HCT116 (cell line): ENCODE data around the gene KCNK1. TPM values are rescaled to one million over a fixed set of nuclear protein-coding genes. Genes with fewer than 3 reads are reported as not detected.

Source experiments
- ATAC-seq: fragments of 200-7000 bp; cut with Tn5 transposase; 2 replicates; pipeline ENCODE4 v1.9.1; 2020; ENCODE audit warnings: mild to moderate bottlenecking, moderate library complexity
- BruUV-seq: library from RNA; stranded (reverse); fragments of 400-500 nt; replicated peaks from 2 replicates; lab custom pipeline; 2021; lab: Mats Ljungman, UMichigan
- CTCF ChIA-PET: fragments of 300-600 bp; sonication (Branson Sonifier 250); formaldehyde crosslinking; loops from one replicate; lab custom pipeline; 2021; ENCODE audit warnings: antibody characterized with exemption; lab: Charles Lee
- POLR2A ChIA-PET: fragments of 300-600, 350-600 bp; sonication (Branson Sonifier 250); formaldehyde crosslinking; loops from one replicate; lab custom pipeline; 2021; ENCODE audit warnings: antibody characterized with exemption; lab: Charles Lee
- RAD21 ChIA-PET, 2 experiments: fragments of 300-600 bp; sonication (Branson Sonifier 250); formaldehyde crosslinking; loops; one replicate each; lab custom pipeline; 2023; ENCODE audit warnings: low total read pairs in 2 of 2; ENCODE audit not compliant: uncharacterized antibody in 2 of 2, unreplicated experiment in 2 of 2, low non-redundant PET in 1 of 2; lab: Charles Lee
- DNase-seq: peaks from one replicate; pipeline ENCODE4 v3.0.0-alpha.2; 2010; ENCODE audit warnings: low read depth, low spot score
- H2AFZ ChIP-seq: fragments of 200-600 bp; shearing (Covaris generic), sonication (generic); 2 replicates; pipeline ENCODE4 v1.6.1; 2017; ENCODE audit warnings: low read depth, mixed run types, mixed read lengths, antibody characterized with exemption, low read length; ENCODE audit not compliant: poor library complexity, severe bottlenecking
- H3K27ac ChIP-seq: 2 replicates; pipeline ENCODE4 v1.5.1; 2012; ENCODE audit warnings: low read depth, low read length
- H3K27me3 ChIP-seq: fragments of 200-600 bp; sonication (generic); 2 replicates; pipeline ENCODE4 v1.6.1; 2016; ENCODE audit warnings: mixed run types, low read length, mixed read lengths; ENCODE audit not compliant: insufficient read depth
- H3K36me3 ChIP-seq, 2 experiments: fragments of 200-500 bp in 1 of 2; fragments of 200-600 bp in 1 of 2; sonication (Bioruptor generic) in 1 of 2; sonication (generic) in 1 of 2; 2 replicates each; pipeline versions ENCODE4 v1.5.1 to v1.6.1; 2014 to 2016; ENCODE audit warnings: low read length in 2 of 2, inconsistent platforms in 1 of 2, mixed read lengths in 1 of 2, mixed run types in 1 of 2; ENCODE audit not compliant: insufficient read depth in 2 of 2, control insufficient read depth in 1 of 2
- H3K4me1 ChIP-seq, 2 experiments: fragments of 200-600 bp in 1 of 2; sonication (generic) in 1 of 2; 2 replicates each; pipeline versions ENCODE4 v1.5.1 to v1.6.1; 2012 to 2017; ENCODE audit warnings: low read length in 2 of 2, inconsistent platforms in 1 of 2, mild to moderate bottlenecking in 1 of 2, mixed read lengths in 1 of 2, mixed run types in 1 of 2, moderate library complexity in 1 of 2; ENCODE audit not compliant: insufficient read depth in 2 of 2, control insufficient read depth in 1 of 2
- H3K4me2 ChIP-seq: fragments of 200-600 bp; sonication (generic); 2 replicates; pipeline ENCODE4 v1.6.1; 2017; ENCODE audit warnings: mixed run types, low read length, mixed read lengths
- H3K4me3 ChIP-seq, 2 experiments: fragments of 200-600 bp in 1 of 2; sonication (generic) in 1 of 2; replicated peaks in 1 of 2; 2 replicates each; pipeline ENCODE4 v1.5.1; 2011 to 2016; ENCODE audit warnings: low read length in 2 of 2, control low read depth in 1 of 2, low read depth in 1 of 2, mild to moderate bottlenecking in 1 of 2, mixed read lengths in 1 of 2, mixed run types in 1 of 2
- H3K79me2 ChIP-seq: fragments of 200-600 bp; sonication (generic); 2 replicates; pipeline ENCODE4 v1.6.1; 2017; ENCODE audit warnings: mild to moderate bottlenecking, mixed run types, low read length, moderate library complexity, mixed read lengths; ENCODE audit not compliant: insufficient read depth
- H3K9ac ChIP-seq: fragments of 200-600 bp; sonication (generic); 2 replicates; pipeline ENCODE4 v1.6.1; 2016; ENCODE audit warnings: low read length, mixed read lengths
- H3K9me2 ChIP-seq: fragments of 200-600 bp; sonication (generic), shearing (Covaris generic); 2 replicates; pipeline ENCODE4 v1.6.1; 2017; ENCODE audit warnings: mixed run types, mild to moderate bottlenecking, moderate library complexity; ENCODE audit not compliant: insufficient read depth
- H3K9me3 ChIP-seq, 2 experiments: fragments of 200-500 bp in 1 of 2; fragments of 200-600 bp in 1 of 2; sonication (Bioruptor generic) in 1 of 2; sonication (generic) in 1 of 2; 2 replicates each; pipeline ENCODE4 v1.6.1; 2014 to 2017; ENCODE audit warnings: low read length in 2 of 2, mixed read lengths in 2 of 2, inconsistent platforms in 1 of 2, low read depth in 1 of 2, mild to moderate bottlenecking in 1 of 2, mixed run types in 1 of 2, moderate library complexity in 1 of 2; ENCODE audit not compliant: control insufficient read depth in 1 of 2, insufficient read depth in 1 of 2
- H4K20me1 ChIP-seq: fragments of 200-600 bp; sonication (generic), shearing (Covaris generic); 2 replicates; pipeline ENCODE4 v1.6.1; 2017; ENCODE audit warnings: mixed run types, mild to moderate bottlenecking, moderate library complexity; ENCODE audit not compliant: insufficient read depth
- CBX3 ChIP-seq: IDR thresholded peaks from 2 replicates; pipeline ENCODE4 v1.6.1; 2012; ENCODE audit warnings: low read depth
- CEBPB ChIP-seq: IDR thresholded peaks from 2 replicates; pipeline ENCODE4 v1.6.1; 2012; ENCODE audit warnings: low read depth
- ELF1 ChIP-seq: IDR thresholded peaks from 2 replicates; pipeline ENCODE4 v1.6.1; 2012; ENCODE audit warnings: low read depth, borderline replicate concordance
- EZH2 ChIP-seq: fragments of 200-600 bp; sonication (generic); IDR thresholded peaks from 2 replicates; pipeline ENCODE4 v1.6.1; 2017; ENCODE audit warnings: antibody characterized with exemption, mixed run types
- EZH2phosphoT487 ChIP-seq: fragments of 200-600 bp; IDR thresholded peaks from 2 replicates; pipeline ENCODE4 v1.6.1; 2018; ENCODE audit warnings: antibody characterized with exemption, borderline replicate concordance
- JUND ChIP-seq: IDR thresholded peaks from 2 replicates; pipeline ENCODE4 v1.6.1; 2012
- MAX ChIP-seq: IDR thresholded peaks from 2 replicates; pipeline ENCODE4 v1.6.1; 2012
- POLR2AphosphoS5 ChIP-seq: IDR thresholded peaks from 2 replicates; pipeline ENCODE4 v1.6.1; 2011; ENCODE audit warnings: mild to moderate bottlenecking, low read depth, low read length, moderate library complexity
- RAD21 ChIP-seq: IDR thresholded peaks from 2 replicates; pipeline ENCODE4 v1.6.1; 2012; ENCODE audit warnings: low read depth, mild to moderate bottlenecking
- SP1 ChIP-seq: IDR thresholded peaks from 2 replicates; pipeline ENCODE4 v1.6.1; 2012; ENCODE audit warnings: low read depth
- TCF7L2 ChIP-seq: IDR thresholded peaks from 2 replicates; pipeline ENCODE4 v1.7.0; 2011; ENCODE audit warnings: borderline replicate concordance, inconsistent platforms; ENCODE audit not compliant: insufficient read depth, insufficient read length; ENCODE audit errors: extremely low read depth
- ZFX ChIP-seq: fragments of 450-650 bp; IDR thresholded peaks from 2 replicates; pipeline ENCODE4 v1.6.1; 2017
- ZNF274 ChIP-seq: fragments of 200-500 bp; sonication (Bioruptor generic); IDR thresholded peaks from 2 replicates; pipeline ENCODE4 v1.6.1; 2014; ENCODE audit warnings: mild to moderate bottlenecking, low read depth, low read length, inconsistent platforms
- intact Hi-C: fragments of 100-400 bp; cut with micrococcal nuclease; formaldehyde crosslinking; loops from 2 replicates; pipeline ENCODE4 v1.10.0; 2022
- total RNA-seq: library from RNA; stranded (reverse); gene quantifications from one replicate; pipeline ENCODE4 v1.2.1, GENCODE V29; 2021; ENCODE audit not compliant: unreplicated experiment
- TF ChIP-seq, protein P1 (sequence below): IDR thresholded peaks from 2 replicates; pipeline ENCODE4 v1.6.1; 2012; ENCODE audit warnings: low read depth

The KCNK1 gene
- total RNA-seq, 1 experiment from 2014 or later, result 28.4 TPM

DNA sequence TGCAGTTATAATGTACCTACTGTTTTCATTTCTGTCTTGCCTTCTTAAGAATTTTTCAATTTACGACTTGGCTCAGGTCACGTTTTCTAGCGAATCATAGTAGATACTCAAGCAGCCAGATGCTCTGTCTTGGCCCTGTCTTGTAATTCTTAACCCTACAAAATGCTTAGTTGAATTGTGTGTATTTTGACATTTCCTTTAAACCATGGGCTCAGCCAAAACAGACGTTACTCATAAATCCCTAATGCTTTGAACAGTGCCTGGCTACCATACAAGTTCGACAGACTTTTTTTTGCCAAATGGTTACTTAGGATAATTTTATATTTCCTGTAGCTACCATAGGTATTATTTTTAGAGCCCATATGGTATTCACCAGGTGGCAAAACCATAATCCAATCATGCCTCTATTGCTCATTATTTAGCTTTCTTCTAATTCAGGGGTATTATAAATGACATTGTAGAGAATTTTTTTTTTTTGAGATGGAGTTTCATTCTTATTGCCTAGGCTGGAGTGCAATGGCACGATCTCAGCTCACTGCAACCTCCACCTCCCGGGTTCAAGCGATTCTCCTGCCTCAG is 54.3 kb downstream of the KCNK1 start:
- DNase-seq (no peak), ATAC-seq (no peak)
- RAD21 ChIA-PET, result no interaction called here
- Histone ChIP-seq H3K79me2 (peaks cover 9% of the 10 kb centered on the region; the same call in 1 of the 2 replicates), H3K4me2 (peak overlapping the region; percentile 31), H3K9me3 (no peaks in the 10 kb centered on the region), H3K36me3 (0 out of 4 replicates have a peak, but pooled peaks cover 0 to 5% of the 10 kb centered on the region in 2 experiments), H3K27me3 (no peaks in the 10 kb centered on the region), H3K4me1 (peaks cover 6 to 26% of the 10 kb centered on the region in 2 experiments; a peak in 3 of 4 replicates), H3K9ac (no peak overlapping the region), H4K20me1 (no peaks in the 10 kb centered on the region), H2AFZ (no peak overlapping the region), H3K9me2 (no peaks in the 10 kb centered on the region), H3K27ac (no peak overlapping the region), H3K4me3 (no peak overlapping the region)
- CTCF ChIA-PET, result no interaction called here
- no TSS peak for BruUV-seq
- POLR2A ChIA-PET, result no interaction called here
- TF ChIP-seq TCF7L2 (no peak), SP1 (no peak)
- TF ChIP-seq, protein P1, sequence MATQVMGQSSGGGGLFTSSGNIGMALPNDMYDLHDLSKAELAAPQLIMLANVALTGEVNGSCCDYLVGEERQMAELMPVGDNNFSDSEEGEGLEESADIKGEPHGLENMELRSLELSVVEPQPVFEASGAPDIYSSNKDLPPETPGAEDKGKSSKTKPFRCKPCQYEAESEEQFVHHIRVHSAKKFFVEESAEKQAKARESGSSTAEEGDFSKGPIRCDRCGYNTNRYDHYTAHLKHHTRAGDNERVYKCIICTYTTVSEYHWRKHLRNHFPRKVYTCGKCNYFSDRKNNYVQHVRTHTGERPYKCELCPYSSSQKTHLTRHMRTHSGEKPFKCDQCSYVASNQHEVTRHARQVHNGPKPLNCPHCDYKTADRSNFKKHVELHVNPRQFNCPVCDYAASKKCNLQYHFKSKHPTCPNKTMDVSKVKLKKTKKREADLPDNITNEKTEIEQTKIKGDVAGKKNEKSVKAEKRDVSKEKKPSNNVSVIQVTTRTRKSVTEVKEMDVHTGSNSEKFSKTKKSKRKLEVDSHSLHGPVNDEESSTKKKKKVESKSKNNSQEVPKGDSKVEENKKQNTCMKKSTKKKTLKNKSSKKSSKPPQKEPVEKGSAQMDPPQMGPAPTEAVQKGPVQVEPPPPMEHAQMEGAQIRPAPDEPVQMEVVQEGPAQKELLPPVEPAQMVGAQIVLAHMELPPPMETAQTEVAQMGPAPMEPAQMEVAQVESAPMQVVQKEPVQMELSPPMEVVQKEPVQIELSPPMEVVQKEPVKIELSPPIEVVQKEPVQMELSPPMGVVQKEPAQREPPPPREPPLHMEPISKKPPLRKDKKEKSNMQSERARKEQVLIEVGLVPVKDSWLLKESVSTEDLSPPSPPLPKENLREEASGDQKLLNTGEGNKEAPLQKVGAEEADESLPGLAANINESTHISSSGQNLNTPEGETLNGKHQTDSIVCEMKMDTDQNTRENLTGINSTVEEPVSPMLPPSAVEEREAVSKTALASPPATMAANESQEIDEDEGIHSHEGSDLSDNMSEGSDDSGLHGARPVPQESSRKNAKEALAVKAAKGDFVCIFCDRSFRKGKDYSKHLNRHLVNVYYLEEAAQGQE, result no peak
- intact Hi-C loops, result no loop called here

DNA sequence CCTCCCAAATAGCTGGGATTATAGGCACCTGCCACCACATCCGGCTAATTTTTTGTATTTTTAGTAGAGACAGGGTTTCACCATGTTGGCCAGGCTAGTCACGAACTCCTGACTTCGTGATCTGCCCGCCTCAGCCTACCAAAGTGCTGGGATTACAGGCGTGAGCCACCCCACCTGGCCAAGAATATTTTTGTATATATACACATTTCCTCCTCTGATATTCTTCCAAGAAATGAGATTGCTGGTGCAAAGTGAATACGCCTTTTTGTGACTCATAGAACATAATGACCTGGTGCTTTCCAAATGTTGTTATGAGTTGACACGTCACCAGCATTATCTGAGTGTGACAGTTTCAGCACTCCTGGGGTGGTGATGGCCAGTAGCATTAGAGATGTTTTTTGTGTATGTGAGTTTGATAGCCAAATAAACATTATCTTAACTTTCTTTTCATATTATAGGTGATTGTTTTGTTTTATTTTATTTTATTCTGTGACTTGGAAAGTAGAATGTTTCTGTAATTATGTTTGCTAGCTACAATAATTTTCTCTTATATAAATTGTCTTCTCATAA is 54.9 kb downstream of the KCNK1 start:
- no TSS peak for BruUV-seq
- RAD21 ChIA-PET, result no interaction called here
- peak; percentile 80 for TF ChIP-seq CEBPB
- TF ChIP-seq SP1, result peak; percentile 82
- TF ChIP-seq ELF1, result no peak
- TF ChIP-seq POLR2AphosphoS5, result no peak; the same call in 1 of the 2 replicates
- no peak for TF ChIP-seq EZH2
- TF ChIP-seq CBX3, result peak; percentile 88
- peak; percentile 62 for TF ChIP-seq MAX
- TF ChIP-seq JUND, result peak; percentile 89
- peak; percentile 36 for TF ChIP-seq RAD21
- TF ChIP-seq ZNF274, result no peak
- TF ChIP-seq EZH2phosphoT487, result no peak
- TF ChIP-seq ZFX, result no peak
- no peak for TF ChIP-seq TCF7L2

More for the DNA sequence above, 54.9 kb downstream of the KCNK1 start:
- CTCF ChIA-PET, result no interaction called here
- Histone ChIP-seq H4K20me1 (no peaks in the 10 kb centered on the region), H2AFZ (no peak overlapping the region), H3K4me1 (peaks cover 6 to 32% of the 10 kb centered on the region in 2 experiments; a peak in 3 of 4 replicates), H3K9ac (no peak overlapping the region), H3K9me2 (no peaks in the 10 kb centered on the region), H3K4me3 (no peak overlapping the region), H3K36me3 (0 out of 4 replicates have a peak, but pooled peaks cover 0 to 5% of the 10 kb centered on the region in 2 experiments), H3K9me3 (no peaks in the 10 kb centered on the region), H3K27me3 (no peaks in the 10 kb centered on the region), H3K4me2 (peak overlapping the region; percentile 31), H3K79me2 (peaks cover 9% of the 10 kb centered on the region; the same call in 1 of the 2 replicates), H3K27ac (no peak overlapping the region)
- ATAC-seq (peak; percentile 97), DNase-seq (peak; percentile 83)
- POLR2A ChIA-PET, result no interaction called here
- intact Hi-C loops, result no loop called here
